ENCODE results near the gene MRFAP1.

Gene MRFAP1

DNA sequence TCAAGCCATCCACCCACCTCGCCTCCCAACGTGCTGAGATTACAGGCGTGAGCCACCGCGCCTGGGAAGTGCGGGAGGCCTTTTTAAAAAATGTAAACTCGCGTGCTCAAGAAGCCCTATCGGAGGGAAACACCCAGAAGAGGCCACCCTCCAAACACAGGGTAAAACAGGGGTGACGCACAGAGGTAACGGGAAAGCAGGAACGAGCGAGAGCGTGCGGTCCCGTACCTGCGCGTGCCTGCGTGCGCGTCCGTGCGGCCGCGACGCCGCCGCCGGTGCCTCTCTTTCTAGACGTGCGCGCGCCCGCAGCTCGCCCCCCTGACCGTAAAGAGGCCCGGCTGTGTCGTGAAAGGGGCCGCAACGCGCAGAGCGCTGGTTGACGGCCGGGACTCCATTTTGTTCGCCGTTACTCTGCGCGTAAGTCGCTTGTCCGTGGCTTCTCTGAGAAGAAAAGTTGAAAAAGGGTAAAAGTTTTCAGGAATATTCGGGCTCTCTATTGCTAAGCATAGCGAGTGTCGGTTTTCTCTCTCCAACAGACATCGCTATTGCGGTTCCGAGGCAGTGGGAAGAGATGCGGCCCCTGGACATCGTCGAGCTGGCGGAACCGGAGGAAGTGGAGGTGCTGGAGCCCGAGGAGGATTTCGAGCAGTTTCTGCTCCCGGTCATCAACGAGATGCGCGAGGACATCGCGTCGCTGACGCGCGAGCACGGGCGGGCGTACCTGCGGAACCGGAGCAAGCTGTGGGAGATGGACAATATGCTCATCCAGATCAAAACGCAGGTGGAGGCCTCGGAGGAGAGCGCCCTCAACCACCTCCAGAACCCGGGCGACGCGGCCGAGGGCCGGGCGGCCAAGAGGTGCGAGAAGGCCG, at the start of gene MRFAP1:
TSS of gene MRFAP1 (plus strand) at position 394 of the 872 bp plus-strand sequence. CDS start at position 572, 178 bp downstream.
- DNase-seq = peak; percentile 90 to 93

DNA sequence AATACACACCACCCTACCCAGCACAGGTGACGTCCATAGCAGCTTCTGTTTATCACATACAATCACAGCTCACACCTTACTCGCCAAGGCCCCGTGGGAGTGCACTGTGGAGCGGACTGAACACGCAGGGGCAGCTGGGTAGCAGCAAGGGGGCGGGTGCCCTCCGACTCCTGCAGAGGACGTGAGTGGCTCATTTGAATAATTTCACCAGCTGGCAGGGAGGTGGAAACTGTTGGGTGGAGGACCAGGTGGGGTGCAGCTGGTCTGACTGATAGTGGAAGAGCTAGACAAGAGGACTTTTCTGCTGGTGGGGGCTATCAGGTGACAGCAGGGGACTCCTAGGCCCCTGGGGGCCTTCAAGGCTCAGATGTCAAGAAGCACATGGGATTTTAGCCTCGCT, 49.2 kb upstream of the MRFAP1 start:
- DNase-seq = no peak

DNA sequence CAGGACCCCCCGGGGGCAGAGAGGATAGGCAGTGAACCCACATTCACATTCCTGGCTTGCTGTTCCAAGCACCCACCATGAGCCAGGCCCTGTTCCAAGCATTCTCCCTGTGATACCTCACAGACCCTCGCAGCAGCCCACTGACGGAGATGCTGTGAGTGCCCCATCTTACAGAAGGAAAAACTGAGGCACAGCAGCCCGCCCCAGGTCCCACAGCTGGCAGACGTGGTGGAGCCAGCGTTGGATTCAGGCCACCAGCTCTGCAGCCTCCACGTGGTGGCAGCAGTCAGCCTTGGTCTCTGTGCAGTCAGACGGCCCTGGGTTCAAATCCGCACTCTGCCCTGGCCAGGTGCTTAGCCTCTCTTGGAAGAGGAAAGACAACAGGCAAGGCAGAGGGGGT, 48.7 kb upstream of the MRFAP1 start:
- no peak for DNase-seq

DNA sequence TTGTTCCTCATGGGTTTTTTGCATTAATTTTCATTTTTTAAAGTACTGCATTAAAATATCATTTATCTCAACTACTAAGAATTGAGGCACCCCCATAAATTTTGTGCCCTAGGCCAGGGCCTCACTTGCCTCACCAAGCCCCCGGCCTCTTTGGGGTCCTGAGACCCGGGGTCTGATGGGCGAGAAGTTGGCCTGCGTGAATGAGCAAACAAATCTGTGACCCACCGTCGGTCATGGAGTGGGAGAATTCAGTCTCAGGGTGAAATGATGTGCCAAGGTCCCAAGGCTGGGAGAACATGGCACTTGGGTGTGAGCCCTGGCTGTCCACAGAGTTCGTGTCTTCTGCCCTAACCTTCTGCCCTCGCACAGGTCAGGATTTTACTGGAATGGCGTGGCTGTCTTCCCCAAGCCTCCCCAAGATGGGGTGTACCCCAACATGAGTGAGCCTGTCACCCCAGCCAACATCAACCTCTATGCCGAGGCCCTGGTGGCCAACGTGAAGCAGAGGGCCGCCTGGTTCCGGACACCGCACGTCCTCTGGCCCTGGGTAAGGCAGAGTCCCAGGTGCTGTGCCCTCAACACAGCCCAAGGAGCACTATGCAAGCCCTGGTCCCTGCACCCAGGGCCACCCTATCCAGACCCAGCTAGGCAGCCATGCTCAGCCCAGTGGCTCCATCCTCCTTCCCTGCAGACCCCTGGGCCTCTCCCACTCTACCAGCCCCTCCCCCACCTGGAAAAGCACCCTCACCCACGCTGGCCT, 47.5 kb upstream of the MRFAP1 start:
- no peak for DNase-seq

- DNase-seq = no peak
Measured at GRCh38 chr4:6594341-6594740, 46.1 kb upstream of the MRFAP1 start.

DNA sequence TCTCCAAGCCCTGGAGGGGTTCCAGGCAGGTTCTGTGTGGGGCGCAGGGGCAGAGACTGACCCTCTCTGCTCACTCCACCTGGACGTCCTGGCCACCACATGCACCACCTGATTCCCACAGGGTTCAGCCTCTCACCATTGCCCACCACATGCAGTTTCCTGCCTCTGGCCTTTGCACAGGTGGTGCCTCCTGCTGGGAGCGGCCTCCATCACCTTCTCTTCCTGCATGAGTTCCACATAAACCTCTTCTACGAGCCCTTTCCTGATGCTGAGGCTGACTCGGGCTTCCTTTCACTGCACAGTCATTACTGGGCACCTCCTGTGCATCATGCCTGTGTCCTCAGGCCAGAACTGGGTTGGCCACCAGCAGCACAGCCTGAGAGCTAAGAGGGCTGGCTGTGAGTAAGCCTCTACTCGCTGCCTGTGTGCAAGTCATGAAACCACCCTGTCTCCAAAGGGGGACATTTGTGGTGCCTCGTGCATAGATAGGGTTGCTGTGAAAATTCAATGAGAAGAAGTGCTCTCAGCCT, 45.6 kb upstream of the MRFAP1 start:
- no peak for DNase-seq

- no peak for DNase-seq
Measured at GRCh38 chr4:6595897-6596537, 44.5 kb upstream of the MRFAP1 start.

GRCh38 chr4:6596948-6597347, 43.5 kb upstream of the MRFAP1 start:
- no peak for DNase-seq

DNA sequence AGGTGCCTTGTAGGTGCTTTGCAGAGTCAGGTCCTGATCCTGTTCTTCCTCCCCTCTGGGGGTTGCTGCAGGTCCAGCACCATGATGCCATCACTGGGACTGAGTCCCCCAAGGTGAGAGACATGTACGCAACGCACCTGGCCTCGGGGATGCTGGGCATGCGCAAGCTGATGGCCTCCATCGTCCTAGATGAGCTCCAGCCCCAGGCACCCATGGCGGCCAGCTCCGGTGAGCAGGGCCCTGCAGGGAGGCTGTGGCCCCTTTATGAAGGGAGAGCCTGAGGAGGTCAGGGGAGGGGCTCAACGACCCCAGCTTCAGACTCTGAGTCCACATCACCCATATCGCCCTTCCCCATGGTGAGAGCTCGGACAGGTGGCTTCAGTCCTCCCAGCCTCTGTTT, 42.4 kb upstream of the MRFAP1 start:
- DNase-seq = no peak

- no peak for DNase-seq
Measured at GRCh38 chr4:6598641-6599040, 41.8 kb upstream of the MRFAP1 start.

- DNase-seq = no peak
Measured at GRCh38 chr4:6601661-6602250, 38.7 kb upstream of the MRFAP1 start.

GRCh38 chr4:6602289-6602688, 38.2 kb upstream of the MRFAP1 start:
- DNase-seq = no peak

GRCh38 chr4:6603128-6603527, 37.4 kb upstream of the MRFAP1 start:
- DNase-seq = no peak

GRCh38 chr4:6605114-6605513, 35.4 kb upstream of the MRFAP1 start:
- no peak for DNase-seq

DNA sequence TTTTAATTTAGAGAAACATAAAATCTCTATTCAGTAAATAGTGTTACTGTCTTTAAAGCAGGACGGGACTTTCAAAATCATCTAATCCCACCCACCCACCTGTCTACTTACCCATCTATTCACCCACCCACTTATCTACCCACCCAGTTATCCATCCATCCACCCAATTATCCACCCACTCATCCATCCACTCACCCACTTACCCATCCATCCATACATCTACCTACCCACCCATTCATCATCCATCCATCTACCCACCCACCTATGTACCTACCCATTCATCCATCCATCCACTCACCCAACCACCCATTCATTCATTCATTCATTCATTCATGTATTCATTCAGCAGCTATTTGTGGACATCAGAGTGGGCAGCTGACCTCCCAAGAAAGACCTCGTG, 34.9 kb upstream of the MRFAP1 start:
- DNase-seq = no peak

DNA sequence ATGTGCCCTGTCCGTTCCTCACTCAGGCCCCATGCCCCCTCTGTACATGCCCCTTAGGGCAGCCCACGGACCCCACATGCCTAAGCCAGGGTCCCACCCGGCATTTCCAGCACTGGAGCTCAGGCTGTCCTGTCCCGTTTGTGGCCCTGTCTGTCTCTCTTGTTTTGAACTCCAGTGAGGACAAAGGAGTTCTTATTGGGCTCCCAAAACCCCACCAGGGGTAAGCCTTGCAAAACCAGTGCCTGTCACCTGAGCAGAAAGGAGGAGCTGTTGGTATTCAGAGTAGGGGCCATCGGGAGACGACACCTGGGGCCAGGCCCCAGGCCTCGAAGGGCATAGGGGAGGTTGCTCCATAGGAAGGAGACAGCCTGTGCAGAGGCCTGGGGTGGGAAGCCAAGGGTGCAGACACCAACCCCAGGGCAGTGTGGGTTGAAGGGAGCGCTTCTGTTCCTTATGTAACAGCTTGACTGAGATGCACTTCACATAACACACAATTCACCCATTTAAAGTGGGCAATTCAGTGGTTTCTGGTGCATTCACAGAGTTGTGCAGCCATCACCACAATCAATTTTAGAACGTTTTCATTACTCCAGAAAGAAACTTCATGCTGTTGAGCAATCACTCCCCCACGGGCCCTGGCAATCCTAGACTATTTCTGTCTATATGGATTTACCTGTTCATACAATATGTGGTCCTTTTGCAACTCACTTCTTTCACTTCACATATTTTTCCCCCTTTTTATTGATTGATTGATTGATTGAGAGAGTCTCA, 33.8 kb upstream of the MRFAP1 start:
- no peak for DNase-seq

GRCh38 chr4:6607368-6608055, 33.0 kb upstream of the MRFAP1 start:
- no peak for DNase-seq

- DNase-seq = no peak
Measured at GRCh38 chr4:6608758-6609414, 31.6 kb upstream of the MRFAP1 start.

DNA sequence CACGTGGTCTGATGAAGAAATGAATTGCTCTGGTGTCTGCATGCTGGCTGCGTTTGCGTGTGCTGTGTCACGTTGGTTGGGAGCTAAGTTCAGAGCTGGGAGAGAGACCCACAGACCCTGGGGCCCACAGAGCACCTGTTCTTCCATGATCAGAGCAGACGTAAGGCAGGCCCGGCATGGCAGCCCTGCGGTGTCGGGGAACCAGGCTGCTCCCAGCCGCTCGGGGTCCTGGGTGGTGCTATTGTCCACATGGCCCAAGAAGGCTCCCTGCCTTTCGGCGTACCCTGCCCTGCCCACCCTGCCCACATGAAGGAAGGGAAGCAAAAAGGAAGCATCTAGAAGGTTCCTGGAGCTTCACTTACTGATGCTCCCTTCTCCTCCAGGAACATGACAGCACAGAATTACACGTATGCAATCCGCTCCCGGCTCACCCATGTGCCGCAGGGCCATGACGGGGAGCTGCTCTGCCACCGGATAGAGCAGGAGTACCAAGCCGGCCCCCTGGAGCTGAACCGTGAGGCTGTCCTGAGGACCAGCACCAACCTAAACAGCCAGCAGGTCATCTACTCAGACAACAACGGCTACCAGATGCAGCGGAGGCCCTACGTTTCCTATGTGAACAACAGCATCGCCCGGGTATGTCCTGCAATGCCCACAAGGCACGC, 30.9 kb upstream of the MRFAP1 start:
- DNase-seq = no peak

DNA sequence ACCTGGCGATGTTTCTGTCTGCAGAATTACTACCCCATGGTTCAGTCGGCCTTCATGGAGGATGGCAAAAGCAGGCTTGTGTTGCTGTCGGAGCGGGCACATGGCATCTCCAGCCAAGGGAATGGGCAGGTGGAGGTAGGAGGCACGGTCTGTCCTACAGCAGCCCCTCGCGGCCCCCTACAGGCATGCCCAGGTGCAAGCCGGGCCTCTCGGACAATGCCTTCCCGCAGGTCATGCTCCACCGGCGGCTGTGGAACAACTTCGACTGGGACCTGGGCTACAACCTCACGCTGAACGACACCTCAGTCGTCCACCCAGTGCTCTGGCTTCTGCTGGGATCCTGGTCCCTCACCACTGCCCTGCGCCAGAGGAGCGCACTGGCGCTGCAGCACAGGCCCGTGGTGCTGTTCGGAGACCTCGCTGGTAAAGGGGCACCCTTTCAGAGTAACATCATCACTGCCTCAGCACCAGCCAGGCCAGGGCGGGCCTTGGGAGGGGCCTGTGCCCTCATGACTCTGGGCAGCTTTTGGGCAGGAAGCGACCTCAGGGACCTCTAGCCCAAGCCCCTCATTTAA, 29.5 kb upstream of the MRFAP1 start:
- DNase-seq = no peak
